Endothelial cell of umbilical vein (primary cell): ENCODE data around the gene STAT5A.

Source experiments
- FOS ChIP-seq: IDR thresholded peaks from 2 replicates; pipeline ENCODE4 v1.6.1; 2011; ENCODE audit warnings: mild to moderate bottlenecking, low read length, moderate library complexity, borderline replicate concordance; ENCODE audit not compliant: insufficient read depth
- POLR2A ChIP-seq: IDR thresholded peaks from 2 replicates; pipeline ENCODE4 v1.6.1; 2012; ENCODE audit warnings: low read depth, mild to moderate bottlenecking, control low read depth, low read length

DNA sequence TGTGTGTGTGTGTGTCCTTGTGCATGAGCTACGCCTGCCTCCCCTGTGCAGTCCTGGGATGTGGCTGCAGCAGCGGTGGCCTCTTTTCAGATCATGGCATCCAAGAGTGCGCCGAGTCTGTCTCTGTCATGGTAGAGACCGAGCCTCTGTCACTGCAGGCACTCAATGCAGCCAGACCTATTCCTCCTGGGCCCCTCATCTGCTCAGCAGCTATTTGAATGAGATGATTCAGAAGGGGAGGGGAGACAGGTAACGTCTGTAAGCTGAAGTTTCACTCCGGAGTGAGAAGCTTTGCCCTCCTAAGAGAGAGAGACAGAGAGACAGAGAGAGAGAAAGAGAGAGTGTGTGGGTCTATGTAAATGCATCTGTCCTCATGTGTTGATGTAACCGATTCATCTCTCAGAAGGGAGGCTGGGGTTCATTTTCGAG is 22.5 kb downstream of the STAT5A start:
- TF ChIP-seq FOS, result no peak
- no peak for TF ChIP-seq POLR2A
